DLD1 (cell line): ENCODE measurements around the gene BOC.
"Not testable (repeated sequence)": the region's sequence is repeated elsewhere in the genome, so short reads cannot be mapped to it uniquely, and the experiment has no call there.

ENCODE experiments used
- in situ Hi-C: cut with HindIII; loops from 2 replicates; pipeline ENCODE4 v1.10.0; 2017; ENCODE audit warnings: low sequenced_read_pairs

Gene BOC, protein sequence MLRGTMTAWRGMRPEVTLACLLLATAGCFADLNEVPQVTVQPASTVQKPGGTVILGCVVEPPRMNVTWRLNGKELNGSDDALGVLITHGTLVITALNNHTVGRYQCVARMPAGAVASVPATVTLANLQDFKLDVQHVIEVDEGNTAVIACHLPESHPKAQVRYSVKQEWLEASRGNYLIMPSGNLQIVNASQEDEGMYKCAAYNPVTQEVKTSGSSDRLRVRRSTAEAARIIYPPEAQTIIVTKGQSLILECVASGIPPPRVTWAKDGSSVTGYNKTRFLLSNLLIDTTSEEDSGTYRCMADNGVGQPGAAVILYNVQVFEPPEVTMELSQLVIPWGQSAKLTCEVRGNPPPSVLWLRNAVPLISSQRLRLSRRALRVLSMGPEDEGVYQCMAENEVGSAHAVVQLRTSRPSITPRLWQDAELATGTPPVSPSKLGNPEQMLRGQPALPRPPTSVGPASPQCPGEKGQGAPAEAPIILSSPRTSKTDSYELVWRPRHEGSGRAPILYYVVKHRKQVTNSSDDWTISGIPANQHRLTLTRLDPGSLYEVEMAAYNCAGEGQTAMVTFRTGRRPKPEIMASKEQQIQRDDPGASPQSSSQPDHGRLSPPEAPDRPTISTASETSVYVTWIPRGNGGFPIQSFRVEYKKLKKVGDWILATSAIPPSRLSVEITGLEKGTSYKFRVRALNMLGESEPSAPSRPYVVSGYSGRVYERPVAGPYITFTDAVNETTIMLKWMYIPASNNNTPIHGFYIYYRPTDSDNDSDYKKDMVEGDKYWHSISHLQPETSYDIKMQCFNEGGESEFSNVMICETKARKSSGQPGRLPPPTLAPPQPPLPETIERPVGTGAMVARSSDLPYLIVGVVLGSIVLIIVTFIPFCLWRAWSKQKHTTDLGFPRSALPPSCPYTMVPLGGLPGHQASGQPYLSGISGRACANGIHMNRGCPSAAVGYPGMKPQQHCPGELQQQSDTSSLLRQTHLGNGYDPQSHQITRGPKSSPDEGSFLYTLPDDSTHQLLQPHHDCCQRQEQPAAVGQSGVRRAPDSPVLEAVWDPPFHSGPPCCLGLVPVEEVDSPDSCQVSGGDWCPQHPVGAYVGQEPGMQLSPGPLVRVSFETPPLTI

DNA sequence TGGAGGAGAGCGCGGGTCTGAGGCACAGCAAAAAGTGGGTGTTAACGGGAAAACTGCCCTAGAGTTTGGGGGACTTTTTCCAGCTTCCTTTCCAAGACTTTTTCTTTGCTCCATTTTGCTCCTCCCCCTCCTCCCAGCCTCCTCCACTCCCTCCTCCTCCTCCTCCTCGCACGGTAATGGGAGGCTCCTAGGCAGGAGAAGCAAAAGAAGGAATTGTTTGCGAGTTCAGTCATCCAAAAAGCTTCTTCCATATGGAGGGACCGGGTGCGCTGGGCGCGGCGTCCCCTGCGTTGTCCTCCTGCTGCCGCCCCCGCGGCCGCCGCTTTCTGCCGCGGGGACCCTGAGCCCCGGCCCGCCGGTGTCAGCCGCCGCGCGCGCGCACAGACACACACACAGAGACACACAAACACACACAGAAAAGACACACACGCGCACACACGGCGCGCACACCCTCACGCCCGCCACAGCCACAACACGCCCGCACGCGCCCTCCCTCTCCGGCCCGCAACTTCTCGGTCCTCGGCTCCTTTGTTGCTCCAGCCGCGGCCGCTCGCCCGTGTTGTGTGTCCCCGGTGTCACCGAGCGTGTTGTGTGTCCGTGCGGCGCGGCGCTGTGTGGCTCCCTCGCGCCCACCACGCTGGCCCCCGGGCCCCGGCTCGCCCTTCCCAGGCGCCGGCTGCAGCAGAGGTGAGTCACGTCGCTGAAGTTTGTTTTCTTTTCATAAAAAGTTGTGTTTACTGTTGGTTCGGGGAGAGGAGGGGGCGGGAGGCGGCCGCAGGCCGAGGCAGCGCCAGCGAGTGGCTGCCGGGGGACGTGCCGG lies at the start of gene BOC:
BOC (plus strand) TSS at position 228 of the 820 bp plus-strand sequence. CDS start 38,246 bp downstream, outside the sequence.
- in situ Hi-C loops = no loop called here

DNA sequence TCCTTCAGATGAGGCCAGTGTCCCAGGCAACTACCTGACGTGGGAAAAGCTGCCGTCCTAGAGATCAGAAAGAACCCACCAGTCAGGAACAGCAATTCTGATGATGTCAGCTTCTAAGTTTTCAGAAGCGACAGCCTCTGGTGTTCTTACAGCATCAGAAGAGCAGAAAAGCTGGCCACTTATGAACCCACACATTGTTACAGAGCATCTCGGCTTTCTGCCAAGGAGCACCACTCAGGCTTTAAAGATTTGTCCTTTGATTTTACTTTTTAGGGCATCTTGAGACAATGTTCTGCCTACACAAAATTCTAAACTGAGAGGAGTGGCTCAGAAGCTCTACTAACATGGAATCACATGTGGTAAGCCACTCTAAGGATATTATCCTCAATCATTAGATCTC lies 49.7 kb upstream of the BOC start:
- in situ Hi-C loops = no loop called here

DNA sequence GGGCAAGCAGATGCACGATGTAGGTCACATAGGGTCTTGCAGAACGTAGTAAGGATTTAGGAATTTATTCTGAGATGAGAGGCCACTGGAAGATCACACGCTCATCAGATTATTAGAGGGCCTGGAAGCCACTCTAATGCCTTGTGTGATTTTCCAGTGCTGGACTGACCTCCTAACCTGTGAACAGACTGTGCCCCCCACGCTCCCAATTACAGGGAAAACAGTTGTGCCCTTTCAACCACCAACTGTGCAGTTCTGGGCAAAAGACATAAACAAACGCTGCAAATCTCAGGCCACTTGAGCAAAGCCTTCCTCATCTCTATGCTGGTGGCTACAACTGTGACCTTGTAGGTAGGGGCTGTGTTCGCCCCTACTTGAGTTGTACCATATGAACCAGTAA lies 48.2 kb upstream of the BOC start:
- in situ Hi-C loops = no loop called here

DNA sequence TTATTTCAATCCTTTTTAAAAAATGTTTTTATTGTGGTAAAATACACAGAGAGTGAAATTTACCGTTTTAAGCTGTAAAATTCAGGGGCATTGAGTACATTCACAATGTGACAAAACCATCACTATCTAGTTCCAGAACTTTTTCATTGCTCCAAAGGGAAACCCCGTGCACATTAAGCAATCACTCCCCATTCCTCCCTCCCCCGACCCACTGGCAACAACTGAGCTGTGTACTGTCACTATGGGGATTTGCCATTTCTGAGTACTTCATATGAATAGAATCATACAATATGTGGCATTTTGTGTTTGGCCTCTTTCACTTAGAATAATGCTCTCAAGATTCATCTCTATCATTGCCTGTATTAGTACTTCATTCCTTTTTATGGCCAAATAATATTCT lies 45.5 kb upstream of the BOC start:
- in situ Hi-C loops = no loop called here

DNA sequence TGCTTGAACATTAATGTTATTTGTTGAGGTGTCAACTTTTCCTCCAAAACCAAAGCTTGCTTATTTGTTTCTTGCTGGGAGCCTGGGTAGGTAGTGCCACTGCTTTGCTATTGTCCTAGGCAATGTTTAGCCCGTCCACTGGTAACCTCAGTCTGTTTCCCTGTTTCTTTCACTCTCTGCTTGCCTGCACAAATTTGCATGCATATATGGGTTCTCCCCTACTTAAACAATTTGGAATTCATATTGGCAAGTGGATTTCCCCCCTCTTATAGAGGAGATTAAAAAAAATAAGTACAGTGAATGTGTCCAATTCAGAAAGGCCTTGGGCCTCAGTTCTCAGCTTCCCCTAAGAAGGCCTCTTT lies 45.0 kb upstream of the BOC start:
- in situ Hi-C loops = no loop called here

DNA sequence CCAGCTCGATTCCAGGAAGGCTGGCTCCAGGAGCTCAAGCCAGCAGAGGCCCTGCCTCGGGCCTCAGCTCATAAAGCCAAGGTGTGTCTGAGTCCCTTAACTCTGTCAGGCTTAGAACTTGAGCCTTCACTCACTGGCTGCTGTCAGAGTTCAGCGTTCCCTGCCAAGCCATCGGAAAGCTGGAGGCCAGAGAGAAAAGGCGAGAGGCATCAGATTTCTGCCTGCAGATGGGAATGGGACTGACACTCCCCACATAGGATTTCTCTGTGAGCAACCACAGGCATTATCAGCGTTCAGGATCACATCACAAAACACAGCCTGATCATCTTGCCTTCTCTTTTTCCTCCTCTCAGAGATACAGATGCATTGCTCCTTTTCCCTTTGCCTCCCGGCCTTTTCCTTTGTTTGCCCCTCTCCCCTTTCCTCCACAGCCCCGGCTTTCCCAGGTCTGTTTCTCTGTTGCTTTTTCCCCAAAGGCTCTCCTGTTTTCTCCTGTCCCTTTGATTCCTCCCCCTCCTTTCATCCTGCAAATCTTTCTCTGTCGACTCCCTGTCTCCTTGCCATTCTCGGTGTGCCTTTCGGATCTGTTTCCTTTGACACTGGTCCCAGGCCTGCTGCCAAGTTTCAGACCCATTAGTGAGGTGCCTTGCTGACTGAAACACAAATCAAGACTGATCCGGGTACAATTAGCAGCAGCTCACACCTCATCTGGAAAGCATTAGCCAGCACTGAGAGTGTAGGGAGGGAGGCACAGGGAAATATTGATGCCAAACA lies 44.5 kb upstream of the BOC start:
- in situ Hi-C loops = no loop called here

DNA sequence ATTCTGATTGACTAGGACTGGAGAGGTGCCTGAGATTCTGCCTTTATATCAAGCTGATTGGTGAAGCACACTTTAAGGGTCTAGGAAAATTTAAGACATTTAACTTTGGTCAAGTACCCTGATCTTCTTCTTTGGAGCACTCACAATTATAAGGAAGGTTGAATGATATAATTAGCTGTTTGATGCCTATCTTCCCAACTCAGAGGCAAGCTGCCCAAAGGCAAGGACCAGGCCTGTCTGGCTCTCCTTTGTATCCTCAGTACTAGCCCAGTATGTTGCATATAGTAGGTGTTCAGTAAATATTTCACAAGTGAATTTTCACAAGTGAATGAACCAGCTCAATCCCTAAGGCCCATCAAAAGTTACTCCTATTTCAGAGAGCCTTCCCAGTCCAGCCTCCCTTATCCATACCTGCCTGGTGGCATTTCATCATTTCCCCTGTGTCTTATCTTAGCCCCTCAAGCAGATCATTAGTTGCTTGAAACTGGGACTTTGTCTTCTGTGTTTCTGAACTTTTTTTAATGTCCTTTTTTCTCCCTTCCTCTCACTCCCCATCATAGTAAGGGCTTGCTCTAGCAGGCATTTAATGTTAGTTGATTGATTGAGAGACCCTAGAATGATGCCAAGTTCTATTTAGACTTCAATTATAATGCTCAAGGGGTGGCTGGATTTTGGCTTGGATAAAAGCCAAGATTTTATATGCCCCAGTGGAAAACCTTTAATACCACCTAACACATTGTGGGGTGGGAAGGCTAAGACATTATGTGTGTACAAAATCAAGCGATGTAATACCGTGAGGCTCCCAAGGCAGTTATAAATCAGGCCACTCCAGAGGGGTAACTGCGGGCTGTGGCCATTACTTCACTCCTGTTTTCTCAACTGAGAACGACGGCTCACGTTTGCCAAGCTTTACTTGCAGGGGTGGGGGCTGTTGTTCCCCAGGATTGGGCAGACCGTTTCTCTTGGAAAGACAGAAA lies 43.2 kb upstream of the BOC start:
- in situ Hi-C loops = no loop called here

DNA sequence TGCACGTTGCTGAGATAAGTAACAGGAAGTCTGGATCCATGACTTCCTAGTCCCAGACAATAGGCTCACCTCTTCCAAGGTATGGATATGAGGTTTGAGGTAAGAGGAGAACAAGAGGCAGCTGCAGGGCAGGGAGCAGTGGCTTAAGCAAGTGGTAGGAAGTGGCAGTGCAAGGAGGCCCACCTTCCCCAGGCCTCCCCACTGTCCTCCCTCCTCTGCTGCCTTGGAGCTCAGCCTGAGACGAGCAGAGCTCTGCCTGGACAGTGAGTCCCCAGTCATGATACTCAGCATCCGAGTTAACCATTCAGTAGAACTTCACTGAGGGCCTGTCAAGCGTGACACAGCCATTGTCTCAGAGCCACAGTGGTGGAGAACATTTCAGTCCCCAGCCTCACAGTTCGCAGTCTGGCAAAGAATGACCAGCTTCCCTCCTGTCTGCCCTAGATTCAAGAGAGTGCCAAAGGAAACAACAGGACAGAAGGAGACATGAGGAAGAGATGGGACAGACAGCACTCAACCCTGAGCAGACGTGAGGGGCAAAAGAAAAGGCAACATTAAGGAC lies 41.4 kb upstream of the BOC start:
- in situ Hi-C loops = no loop called here

DNA sequence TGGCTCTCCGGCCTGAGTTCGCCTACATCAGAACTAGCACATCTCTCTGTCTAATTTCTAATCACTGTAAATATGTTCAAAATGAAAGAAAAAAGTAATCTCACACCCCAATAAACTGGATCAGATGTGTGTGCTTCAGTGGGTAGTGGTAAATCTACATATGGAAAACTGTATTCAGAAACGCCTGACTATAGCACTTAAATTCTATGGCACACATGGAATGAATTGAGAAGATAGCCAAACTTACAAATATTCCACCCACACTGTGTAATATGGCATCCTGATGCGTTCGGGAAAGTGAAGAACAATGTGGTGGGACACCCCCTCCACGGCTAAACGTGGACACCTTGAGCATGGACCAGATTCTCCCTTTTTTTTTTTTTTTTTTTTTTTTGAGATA lies 40.6 kb upstream of the BOC start:
- in situ Hi-C loops = no loop called here

DNA sequence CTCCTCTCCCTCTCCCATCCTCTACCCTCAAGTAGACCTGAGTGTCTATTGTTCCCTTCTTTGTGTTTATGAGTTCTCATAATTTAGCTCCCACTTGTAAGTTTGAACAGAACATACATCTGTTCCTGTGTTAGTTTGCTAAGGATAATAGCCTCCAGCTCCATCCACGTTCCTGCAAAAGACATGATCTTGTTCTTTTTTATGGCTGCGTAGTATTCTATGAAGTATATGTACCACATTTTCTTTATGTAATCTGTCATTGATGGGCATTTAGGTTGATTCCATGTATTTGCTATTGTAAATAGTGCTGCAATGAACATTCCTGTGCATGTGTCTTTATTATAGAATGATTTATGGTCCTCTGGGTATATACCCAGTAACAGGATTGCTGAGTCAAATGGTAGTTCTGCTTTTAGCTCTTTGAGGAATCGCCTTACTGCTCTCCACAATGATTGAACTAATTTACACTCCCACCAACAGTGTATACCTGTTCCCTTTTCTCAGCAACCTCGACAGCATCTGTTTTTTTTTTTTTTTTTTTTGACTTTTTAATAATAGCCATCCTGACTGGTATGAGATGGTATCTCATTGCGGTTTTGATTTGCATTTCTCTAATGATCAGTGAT lies 39.6 kb upstream of the BOC start:
- in situ Hi-C loops = not testable (repeated sequence)

DNA sequence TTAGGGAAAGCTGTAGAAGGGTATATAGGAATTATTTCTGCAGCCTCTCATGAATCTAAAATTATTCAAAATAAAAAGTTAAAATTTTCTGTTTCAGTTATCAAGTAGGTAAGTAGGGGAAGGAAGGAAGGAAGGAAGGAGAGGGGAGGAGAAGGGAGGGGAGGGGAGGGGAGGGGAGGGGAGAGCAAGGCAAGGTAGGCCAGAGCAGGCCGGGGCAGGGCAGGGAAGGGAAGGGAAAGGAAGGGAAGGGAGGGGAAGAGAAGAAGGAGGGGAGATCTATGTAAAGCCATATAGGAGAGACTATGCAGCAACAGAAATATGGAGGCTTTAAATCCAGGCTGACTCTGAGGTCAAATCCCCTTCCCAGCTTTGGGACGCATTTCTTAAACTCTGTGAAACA lies 38.3 kb upstream of the BOC start:
- in situ Hi-C loops = no loop called here

DNA sequence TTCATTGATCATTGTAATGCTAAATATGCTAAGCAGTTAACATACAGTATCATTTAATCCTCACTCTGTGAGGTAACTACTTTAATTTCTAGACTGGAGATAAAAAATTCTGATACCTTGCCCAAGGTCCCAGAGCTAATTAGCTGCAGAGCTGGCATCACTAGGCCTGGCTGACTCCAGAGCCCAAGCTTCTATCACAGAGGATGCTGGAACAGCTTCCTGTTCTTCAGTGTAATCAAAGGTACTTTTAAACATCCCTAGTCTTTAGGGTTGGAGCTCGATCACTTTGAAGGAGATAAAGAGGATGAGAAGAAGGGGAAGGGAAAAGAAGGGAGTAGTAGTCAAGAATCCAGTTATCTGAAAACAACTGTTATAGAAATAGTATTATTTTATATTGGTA lies 37.1 kb upstream of the BOC start:
- in situ Hi-C loops = no loop called here

DNA sequence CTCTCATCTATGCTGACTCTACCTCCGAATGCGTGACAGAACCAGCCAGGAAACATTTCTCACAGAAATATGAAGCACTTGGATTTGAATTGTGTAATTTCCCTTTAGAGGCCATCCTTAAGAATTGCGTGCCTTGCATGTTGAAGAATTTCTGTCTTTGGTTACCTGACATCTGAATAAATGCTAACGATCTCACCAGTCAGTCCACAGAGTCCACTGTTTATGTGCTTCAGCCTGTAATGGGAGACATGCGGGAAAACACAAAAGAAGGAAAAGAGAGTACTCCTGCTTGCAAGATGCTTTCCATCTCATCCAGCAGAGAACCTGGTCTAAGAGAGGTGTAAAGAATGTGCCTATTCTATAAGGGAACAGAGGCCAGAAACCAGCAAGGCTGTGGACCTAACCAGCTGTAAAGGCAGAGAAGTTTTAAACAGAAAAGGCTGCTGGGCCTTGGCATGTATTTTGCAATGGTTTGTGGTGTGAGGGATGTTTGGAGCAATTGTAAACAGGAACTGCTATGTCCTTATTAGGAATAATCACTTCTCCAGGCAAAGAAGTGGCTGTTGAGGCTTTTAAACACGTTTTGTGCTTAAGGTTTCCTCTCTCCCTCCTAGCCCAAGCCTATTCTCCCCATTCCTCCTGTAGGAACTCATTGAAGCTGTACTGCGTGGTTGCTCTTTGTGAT lies 36.4 kb upstream of the BOC start:
- in situ Hi-C loops = no loop called here

DNA sequence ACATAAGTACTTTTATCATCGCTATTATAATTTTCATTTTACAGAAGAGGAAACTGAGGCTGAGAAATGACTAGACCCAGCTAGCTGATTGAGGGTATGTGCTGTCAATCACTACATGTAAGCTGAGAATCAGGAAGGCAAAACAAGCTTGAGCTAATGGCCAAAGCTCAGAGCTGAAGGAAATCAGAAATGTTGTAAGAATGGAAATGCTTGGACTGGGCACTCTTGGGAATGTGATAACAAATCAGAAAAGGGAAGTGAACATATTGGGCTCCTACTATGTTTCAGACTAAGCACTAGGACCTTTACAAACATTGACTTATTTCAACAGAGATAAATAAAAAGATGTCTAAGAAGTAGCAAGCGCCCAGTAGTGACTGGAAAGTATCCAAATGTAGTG lies 33.8 kb upstream of the BOC start:
- in situ Hi-C loops = no loop called here

DNA sequence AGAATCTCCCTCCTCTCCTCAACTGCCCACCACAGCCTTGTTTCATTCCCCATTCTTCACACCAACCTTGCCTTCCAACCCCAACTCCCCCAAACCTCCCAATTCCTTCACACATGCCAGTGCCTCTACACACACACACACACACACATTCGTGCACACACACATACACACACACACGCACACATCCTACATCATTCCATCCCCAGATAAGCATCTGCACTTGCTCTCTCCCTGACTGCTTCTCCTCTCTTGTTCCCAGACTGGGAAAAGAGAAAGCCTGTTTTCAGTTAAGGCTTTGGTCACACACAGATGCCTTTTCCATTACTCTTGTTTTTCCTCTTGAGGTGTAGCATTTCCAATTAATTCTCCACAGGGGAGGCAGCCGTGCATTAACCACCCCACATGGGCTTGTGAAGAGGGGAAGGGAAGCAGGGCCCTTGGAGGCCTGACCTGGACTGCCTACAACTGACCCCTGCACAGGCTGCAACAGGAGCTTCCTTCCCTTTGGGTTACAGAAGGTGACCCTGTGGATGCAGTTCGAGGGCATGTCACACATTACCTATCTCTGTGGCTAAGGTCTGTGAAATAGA lies 32.0 kb upstream of the BOC start:
- in situ Hi-C loops = no loop called here

DNA sequence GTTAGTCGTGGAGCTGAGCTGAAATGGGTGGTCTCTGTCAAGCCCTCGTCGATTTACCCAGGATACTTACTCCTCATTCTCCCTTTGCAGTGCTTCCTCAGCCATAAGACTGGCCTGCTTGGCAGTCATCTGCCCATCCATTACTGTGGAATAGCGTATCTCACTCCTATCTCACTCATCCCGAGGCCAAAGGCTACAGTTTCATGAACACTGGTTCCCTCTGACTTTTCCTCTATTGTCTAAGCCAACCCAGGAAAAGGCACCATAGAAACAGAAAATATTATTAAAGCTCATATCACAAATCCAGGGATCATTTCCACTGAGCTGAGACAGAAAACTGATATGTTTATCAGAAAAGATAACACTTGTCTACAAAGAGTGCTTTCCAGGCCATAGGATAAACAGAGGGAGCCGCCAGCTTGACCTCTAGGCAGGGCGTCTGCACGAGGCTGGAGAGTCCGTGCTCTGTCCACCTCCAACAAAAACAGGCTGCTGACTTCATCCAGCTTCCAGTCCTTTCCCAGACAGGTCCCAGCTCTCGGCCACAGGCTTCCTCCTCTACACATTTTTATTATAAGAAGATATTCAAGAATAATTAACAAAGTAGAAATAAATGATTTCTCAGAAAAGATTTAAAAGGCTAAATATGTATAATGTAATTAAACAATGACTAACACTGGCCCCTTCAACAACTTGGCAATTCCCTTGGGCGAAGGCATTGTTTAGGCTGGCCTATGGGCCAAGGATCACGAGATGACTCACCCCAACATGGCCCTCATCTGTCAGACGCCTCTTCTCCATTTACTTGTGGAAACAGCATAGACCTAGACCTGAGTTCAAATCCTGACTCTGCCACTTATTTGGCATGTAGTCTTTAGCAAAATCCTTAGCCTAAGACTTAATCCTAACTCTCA lies 27.4 kb upstream of the BOC start:
- in situ Hi-C loops = no loop called here
